CD8-positive, alpha-beta memory T cell (primary cell): Measurements from ENCODE around the gene AKT2. TPM values are rescaled to one million over a fixed set of nuclear protein-coding genes. Genes with fewer than 3 reads are reported as not detected.
"Not testable (repeated sequence)": the region's sequence is repeated elsewhere in the genome, so short reads cannot be mapped to it uniquely, and the experiment has no call there.

ENCODE experiments used
- CTCF ChIA-PET: fragments of 350-600 bp; sonication (Branson Sonifier 250); formaldehyde crosslinking; loops from one replicate; lab custom pipeline; 2021; ENCODE audit warnings: antibody characterized with exemption; lab: Charles Lee
- POLR2A ChIA-PET: fragments of 350-600 bp; sonication (Branson Sonifier 250); formaldehyde crosslinking; loops from one replicate; lab custom pipeline; 2021; ENCODE audit warnings: antibody characterized with exemption; lab: Charles Lee
- DNase-seq, 5 donors: peaks; one replicate each; pipeline versions ENCODE4 v3.0.0 to v3.0.0-alpha.2; 2020 to 2022; ENCODE audit warnings: mixed read lengths in 1 of 5
- H3K27ac ChIP-seq: one replicate; pipeline ENCODE4 v1.7.0; 2013; ENCODE audit warnings: low read depth, mild to moderate bottlenecking, low read length, moderate library complexity
- H3K27me3 ChIP-seq: 2 replicates; pipeline ENCODE4 v1.7.0; 2013; ENCODE audit warnings: low read length, mild to moderate bottlenecking; ENCODE audit not compliant: insufficient read depth, poor library complexity, severe bottlenecking
- H3K36me3 ChIP-seq: 2 replicates; pipeline ENCODE4 v1.7.0; 2013; ENCODE audit warnings: mild to moderate bottlenecking, low read length, moderate library complexity; ENCODE audit not compliant: insufficient read depth
- H3K4me1 ChIP-seq: 2 replicates; pipeline ENCODE4 v1.7.0; 2013; ENCODE audit warnings: mild to moderate bottlenecking, low read length, moderate library complexity; ENCODE audit not compliant: insufficient read depth
- H3K4me3 ChIP-seq: 2 replicates; pipeline ENCODE4 v1.7.0; 2013; ENCODE audit warnings: mild to moderate bottlenecking, low read length
- H3K9me3 ChIP-seq: 2 replicates; pipeline ENCODE4 v1.7.0; 2013; ENCODE audit warnings: mild to moderate bottlenecking, low read length
- H3K27ac Mint-ChIP-seq, 8 donors: one replicate each; pipeline ENCODE4 v1.8.0; 2020 to 2021; ENCODE audit warnings: mixed read lengths in 8 of 8, mild to moderate bottlenecking in 6 of 8, inconsistent platforms in 3 of 8, moderate library complexity in 3 of 8
- H3K27me3 Mint-ChIP-seq, 2 donors: one replicate each; pipeline ENCODE4 v1.8.0; 2020 to 2021; ENCODE audit warnings: mixed read lengths in 2 of 2, mild to moderate bottlenecking in 1 of 2, moderate library complexity in 1 of 2
- H3K36me3 Mint-ChIP-seq, 3 donors: one replicate each; pipeline ENCODE4 v1.8.0; 2020 to 2021; ENCODE audit warnings: mixed read lengths in 3 of 3, inconsistent platforms in 1 of 3, mild to moderate bottlenecking in 1 of 3
- H3K4me1 Mint-ChIP-seq, 3 donors: one replicate each; pipeline ENCODE4 v1.8.0; 2020 to 2021; ENCODE audit warnings: mixed read lengths in 3 of 3, inconsistent platforms in 1 of 3, mild to moderate bottlenecking in 1 of 3
- H3K4me3 Mint-ChIP-seq, 7 donors: one replicate each; pipeline ENCODE4 v1.8.0; 2020 to 2021; ENCODE audit warnings: mixed read lengths in 7 of 7, mild to moderate bottlenecking in 6 of 7, moderate library complexity in 4 of 7, inconsistent platforms in 2 of 7
- H3K9me3 Mint-ChIP-seq, 5 donors: one replicate each; pipeline ENCODE4 v1.8.0; 2020 to 2022; ENCODE audit warnings: mixed read lengths in 5 of 5, mild to moderate bottlenecking in 3 of 5, moderate library complexity in 2 of 5, inconsistent platforms in 1 of 5
- polyA plus RNA-seq: library from polyadenylated mRNA; unstranded; fragments of 300-500 nt; fragmentation: Illumina TruSeq; gene quantifications from one replicate; pipeline ENCODE4 v1.2.3, GENCODE V29; 2021
- total RNA-seq, 2 experiments: library from RNA; stranded (reverse); gene quantifications; one replicate each; pipeline ENCODE4 v1.2.3, GENCODE V29; 2021

AKT2 gene
- total RNA-seq (100 to 1,000 TPM; 124 to 132 TPM), polyA plus RNA-seq (27.0 TPM)

DNA sequence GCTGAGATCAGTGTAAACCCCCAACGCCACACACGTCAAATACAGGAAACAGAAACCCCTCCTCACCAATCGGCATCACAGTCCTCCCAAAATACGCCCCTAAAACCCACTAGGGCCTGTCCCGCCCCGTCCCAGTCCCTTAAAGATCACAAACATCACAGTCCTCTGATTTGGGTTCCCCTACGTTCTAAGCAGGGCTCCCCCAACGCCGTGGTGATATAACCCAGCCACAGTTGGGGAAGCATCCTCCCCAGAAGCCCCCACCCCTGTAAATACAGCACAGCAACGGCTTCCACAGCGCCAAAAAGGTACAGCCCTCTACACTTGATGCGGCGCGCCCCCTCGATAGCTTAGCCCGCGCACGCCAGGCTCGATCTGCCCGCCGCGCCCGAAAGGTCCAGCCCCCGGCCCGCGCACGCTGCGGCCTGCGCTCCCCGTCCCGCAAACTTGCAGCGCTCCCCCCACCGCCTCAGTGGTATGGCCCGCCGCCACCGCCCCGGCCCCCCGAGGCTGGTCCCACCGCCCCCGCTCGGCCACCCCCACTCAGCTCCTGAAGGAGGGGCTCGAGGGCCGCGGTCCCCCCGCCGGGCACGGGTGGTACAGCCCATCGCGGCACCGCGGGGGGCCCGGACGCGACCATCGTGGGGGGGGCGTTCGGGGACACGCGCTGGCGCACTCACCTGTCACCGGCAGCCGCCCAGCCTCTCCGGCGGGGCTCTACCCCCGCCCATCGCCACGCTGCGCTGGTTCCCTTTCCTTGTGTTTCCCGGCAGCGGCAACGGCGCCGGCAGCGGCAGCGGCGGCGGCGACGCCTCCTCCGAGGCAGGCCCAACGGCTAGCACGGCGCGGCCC is at the start of gene AKT2:
Gene AKT2, minus strand, starts transcription at position 845 of the 852 bp plus-strand sequence. CDS start 20,078 bp downstream, outside the sequence.
- H3K9me3 Mint-ChIP-seq: no peaks in the 10 kb centered on the region
- H3K4me1 Mint-ChIP-seq: peaks cover 49 to 62% (median 58%) of the 10 kb centered on the region in 3 donors
- Histone ChIP-seq H3K4me3 (peak within 1 kb of the TSS; percentile 85), H3K36me3 (no peaks in the 10 kb centered on the region), H3K9me3 (no peaks in the 10 kb centered on the region), H3K4me1 (peaks cover 51% of the 10 kb centered on the region), H3K27ac (peak within 1 kb of the TSS; percentile 94), H3K27me3 (no peaks in the 10 kb centered on the region)
- peaks cover 0 to 2% of the 10 kb centered on the region in 2 donors for H3K27me3 Mint-ChIP-seq
- POLR2A ChIA-PET: interaction anchor here (0.6 to 1.6 kb wide), 4 partner anchors 64 to 439 kb away, joined by 3 to 10 read pairs (median 3); partner anchors contain the start of genes C19orf47, FBL and PLD3
- CTCF ChIA-PET: interaction anchor here (0.9 kb wide), 1 partner anchor 21 kb away, joined by 3 read pairs; no protein-coding TSS in a partner anchor
- DNase-seq: peak; percentile 72 to 90 (median 78)
- H3K36me3 Mint-ChIP-seq: peaks cover 0 to 26% (median 0%) of the 10 kb centered on the region in 3 donors
- H3K4me3 Mint-ChIP-seq: peak within 1 kb of the TSS; percentile 92 to 98 (median 95)
- H3K27ac Mint-ChIP-seq: peak within 1 kb of the TSS; percentile 92 to 100 (median 99)

DNA sequence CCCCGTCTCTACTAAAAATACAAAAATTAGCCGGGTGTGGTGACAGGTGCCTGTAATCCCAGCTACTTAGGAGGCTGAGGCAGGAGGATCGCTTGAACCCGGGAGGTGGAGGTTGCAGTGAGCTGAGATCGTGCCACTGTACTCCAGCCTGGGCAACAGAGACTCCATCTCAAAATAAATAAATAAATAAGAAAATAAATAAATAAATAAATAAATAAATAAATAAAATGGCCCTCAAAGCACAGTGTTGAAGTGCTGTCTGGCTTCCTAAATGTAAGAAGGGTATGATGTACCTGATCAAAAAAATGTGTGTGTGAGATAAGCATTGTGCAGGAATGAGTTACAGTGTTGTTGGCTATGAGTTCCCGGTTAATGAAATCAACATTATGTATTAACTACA is 47.9 kb upstream of the AKT2 start:
- POLR2A ChIA-PET, H3K27me3 ChIP-seq, H3K4me1 Mint-ChIP-seq, H3K27ac Mint-ChIP-seq, H3K27me3 Mint-ChIP-seq, DNase-seq, H3K4me3 Mint-ChIP-seq, H3K9me3 ChIP-seq, CTCF ChIA-PET, H3K4me1 ChIP-seq, H3K4me3 ChIP-seq, H3K27ac ChIP-seq, H3K9me3 Mint-ChIP-seq: not testable (repeated sequence)
- peaks cover 30% of the 10 kb centered on the region for H3K36me3 ChIP-seq
- H3K36me3 Mint-ChIP-seq: peaks cover 5 to 74% (median 11%) of the 10 kb centered on the region in 3 donors

DNA sequence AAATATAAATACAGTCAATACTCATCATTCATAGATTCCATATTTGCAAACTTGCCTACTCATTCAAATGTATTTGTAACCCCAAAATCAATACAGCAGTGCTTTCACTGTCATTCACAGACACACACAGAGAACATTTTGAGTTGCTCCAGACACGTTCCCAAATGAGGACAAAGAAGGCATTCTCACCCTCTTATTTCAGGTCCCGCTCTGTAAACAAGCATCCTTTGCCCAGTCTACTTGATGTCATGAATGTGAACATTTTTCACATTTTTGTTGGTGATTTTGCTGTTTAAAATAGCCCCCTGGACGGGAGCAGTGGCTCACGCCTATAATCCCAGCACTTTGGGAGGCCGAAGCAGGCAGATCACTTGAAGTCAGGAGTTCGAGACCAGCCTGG is 47.5 kb upstream of the AKT2 start:
- H3K27me3 ChIP-seq: no peaks in the 10 kb centered on the region
- CTCF ChIA-PET: interaction anchor here (1.5 to 2.2 kb wide), 2 partner anchors 15 to 28 kb away, joined by 4 to 6 read pairs; no protein-coding TSS in a partner anchor

DNA sequence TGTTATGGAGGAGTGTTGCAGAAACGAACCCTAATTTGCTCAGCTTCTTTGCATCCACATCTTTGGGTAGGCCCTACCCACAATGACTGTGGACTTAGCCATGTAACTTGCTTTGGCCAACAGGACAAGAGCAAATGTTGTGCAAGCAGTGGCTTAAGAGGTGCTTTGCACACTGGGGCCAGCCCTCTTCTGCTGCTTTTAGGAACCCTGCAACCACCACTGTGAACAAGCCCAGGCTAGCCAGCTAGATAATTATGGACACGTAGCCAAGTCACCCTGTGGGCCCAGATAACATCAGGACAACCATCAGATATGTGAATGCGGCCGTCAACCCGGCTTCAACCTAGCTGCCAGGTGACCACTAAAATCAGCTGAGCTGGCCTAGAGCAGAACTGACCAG is 45.9 kb upstream of the AKT2 start:
- no peaks in the 10 kb centered on the region for H3K4me1 ChIP-seq
- Mint-ChIP-seq H3K36me3 (peaks cover 8 to 81% (median 19%) of the 10 kb centered on the region in 3 donors), H3K9me3 (no peaks in the 10 kb centered on the region), H3K27ac (peak overlapping the region in 1 of 8 donors; percentile 82), H3K27me3 (no peaks in the 10 kb centered on the region), H3K4me3 (no peak overlapping the region), H3K4me1 (no peaks in the 10 kb centered on the region)
- peaks cover 26% of the 10 kb centered on the region for H3K36me3 ChIP-seq
- no peaks in the 10 kb centered on the region for H3K9me3 ChIP-seq
- no peak overlapping the region for H3K4me3 ChIP-seq
- ChIA-PET POLR2A (no interaction called here), CTCF (interaction anchor here (1.5 to 2.2 kb wide), 2 partner anchors 16 to 26 kb away, joined by 4 to 6 read pairs; no protein-coding TSS in a partner anchor)
- DNase-seq: no peak
- no peaks in the 10 kb centered on the region for H3K27me3 ChIP-seq
- H3K27ac ChIP-seq: no peak overlapping the region

More for the DNA sequence above, 47.5 kb upstream of the AKT2 start:
- Histone ChIP-seq H3K4me1 (no peaks in the 10 kb centered on the region), H3K27ac (no peak overlapping the region), H3K36me3 (peaks cover 30% of the 10 kb centered on the region), H3K4me3 (no peak overlapping the region), H3K9me3 (no peaks in the 10 kb centered on the region)
- Mint-ChIP-seq H3K4me3 (no peak overlapping the region), H3K4me1 (no peaks in the 10 kb centered on the region), H3K36me3 (peaks cover 5 to 75% (median 15%) of the 10 kb centered on the region in 3 donors), H3K27ac (no peak overlapping the region), H3K27me3 (no peaks in the 10 kb centered on the region), H3K9me3 (no peaks in the 10 kb centered on the region)
- no peak for DNase-seq
- POLR2A ChIA-PET: no interaction called here

DNA sequence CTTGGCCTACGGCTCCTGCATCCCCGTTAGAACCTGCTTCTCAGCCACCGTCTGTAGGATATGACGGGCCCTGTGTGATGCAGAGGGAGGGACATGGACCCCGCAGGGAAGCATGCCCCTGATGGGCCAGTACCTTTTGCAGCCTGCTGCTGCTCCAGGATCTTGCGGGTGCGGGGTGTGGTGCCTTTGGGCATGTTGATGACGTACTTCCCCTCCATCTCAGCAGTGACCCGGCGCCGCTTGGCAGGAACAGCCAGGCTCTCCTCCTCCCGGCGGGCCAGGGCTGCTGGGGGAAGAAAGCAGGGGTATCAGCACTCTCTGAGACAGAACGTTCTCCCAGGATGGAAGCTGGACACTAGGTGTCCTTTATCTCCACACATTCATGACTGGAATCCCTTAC is 41.1 kb upstream of the AKT2 start:
- no peak overlapping the region for H3K27ac ChIP-seq
- H3K27ac Mint-ChIP-seq: peak overlapping the region in 1 of 8 donors; percentile 27
- peaks cover 10% of the 10 kb centered on the region for H3K36me3 ChIP-seq
- no peaks in the 10 kb centered on the region for H3K9me3 ChIP-seq
- no peaks in the 10 kb centered on the region for H3K4me1 ChIP-seq
- no peaks in the 10 kb centered on the region for H3K9me3 Mint-ChIP-seq
- H3K4me3 ChIP-seq: no peak overlapping the region
- CTCF ChIA-PET: interaction anchor here (1.4 kb wide), 1 partner anchor 21 kb away, joined by 5 read pairs; no protein-coding TSS in a partner anchor
- H3K27me3 ChIP-seq: no peaks in the 10 kb centered on the region
- DNase-seq: no peak
- H3K4me3 Mint-ChIP-seq: no peak overlapping the region
- no peaks in the 10 kb centered on the region for H3K27me3 Mint-ChIP-seq
- POLR2A ChIA-PET: no interaction called here
- H3K4me1 Mint-ChIP-seq: no peaks in the 10 kb centered on the region
- H3K36me3 Mint-ChIP-seq: peaks cover 9 to 89% (median 22%) of the 10 kb centered on the region in 3 donors

GRCh38 chr19:40323705-40324104 is 38.6 kb upstream of the AKT2 start:
- no peaks in the 10 kb centered on the region for H3K27me3 ChIP-seq
- Mint-ChIP-seq H3K27ac (peak overlapping the region in 1 of 8 donors; percentile 32), H3K27me3 (no peaks in the 10 kb centered on the region), H3K4me3 (peak overlapping the region in 1 of 7 donors; percentile 36), H3K9me3 (peaks cover 0 to 2% (median 0%) of the 10 kb centered on the region in 5 donors), H3K4me1 (no peaks in the 10 kb centered on the region), H3K36me3 (peaks cover 9 to 85% (median 22%) of the 10 kb centered on the region in 3 donors)
- no peak overlapping the region for H3K27ac ChIP-seq
- ChIA-PET POLR2A (no interaction called here), CTCF (no interaction called here)
- no peaks in the 10 kb centered on the region for H3K9me3 ChIP-seq
- H3K4me1 ChIP-seq: no peaks in the 10 kb centered on the region
- no peak overlapping the region for H3K4me3 ChIP-seq
- DNase-seq: no peak
- H3K36me3 ChIP-seq: peaks cover 2% of the 10 kb centered on the region

- Histone ChIP-seq H3K27me3 (no peaks in the 10 kb centered on the region), H3K4me1 (no peaks in the 10 kb centered on the region), H3K36me3 (no peaks in the 10 kb centered on the region), H3K9me3 (no peaks in the 10 kb centered on the region), H3K4me3 (no peak overlapping the region), H3K27ac (no peak overlapping the region)
- Mint-ChIP-seq H3K27me3 (no peaks in the 10 kb centered on the region), H3K4me3 (no peak overlapping the region), H3K9me3 (peaks cover 0 to 2% (median 0%) of the 10 kb centered on the region in 5 donors), H3K4me1 (no peaks in the 10 kb centered on the region), H3K27ac (peak overlapping the region in 1 of 8 donors; percentile 64), H3K36me3 (peaks cover 9 to 84% (median 22%) of the 10 kb centered on the region in 3 donors)
- POLR2A ChIA-PET: no interaction called here
- no peak for DNase-seq
- CTCF ChIA-PET: no interaction called here
These were observed 37.9 kb upstream of the AKT2 start for GRCh38 chr19:40322951-40323615.
